ENCODE measurements around the gene CLCN6. TPM values are rescaled to one million over a fixed set of nuclear protein-coding genes. Genes with fewer than 3 reads are reported as not detected.

CLCN6 gene
- polyA plus RNA-seq, 1 donor from 2014 or later = 12.5 TPM

GRCh38 chr1:11872545-11872944 is 66.6 kb downstream of the CLCN6 start:
- H3K4me3 ChIP-seq (ENCODE audit: low read length) = no peak overlapping the region
- no peaks in the 10 kb centered on the region for H3K9me3 ChIP-seq (ENCODE audit: low read length)

DNA sequence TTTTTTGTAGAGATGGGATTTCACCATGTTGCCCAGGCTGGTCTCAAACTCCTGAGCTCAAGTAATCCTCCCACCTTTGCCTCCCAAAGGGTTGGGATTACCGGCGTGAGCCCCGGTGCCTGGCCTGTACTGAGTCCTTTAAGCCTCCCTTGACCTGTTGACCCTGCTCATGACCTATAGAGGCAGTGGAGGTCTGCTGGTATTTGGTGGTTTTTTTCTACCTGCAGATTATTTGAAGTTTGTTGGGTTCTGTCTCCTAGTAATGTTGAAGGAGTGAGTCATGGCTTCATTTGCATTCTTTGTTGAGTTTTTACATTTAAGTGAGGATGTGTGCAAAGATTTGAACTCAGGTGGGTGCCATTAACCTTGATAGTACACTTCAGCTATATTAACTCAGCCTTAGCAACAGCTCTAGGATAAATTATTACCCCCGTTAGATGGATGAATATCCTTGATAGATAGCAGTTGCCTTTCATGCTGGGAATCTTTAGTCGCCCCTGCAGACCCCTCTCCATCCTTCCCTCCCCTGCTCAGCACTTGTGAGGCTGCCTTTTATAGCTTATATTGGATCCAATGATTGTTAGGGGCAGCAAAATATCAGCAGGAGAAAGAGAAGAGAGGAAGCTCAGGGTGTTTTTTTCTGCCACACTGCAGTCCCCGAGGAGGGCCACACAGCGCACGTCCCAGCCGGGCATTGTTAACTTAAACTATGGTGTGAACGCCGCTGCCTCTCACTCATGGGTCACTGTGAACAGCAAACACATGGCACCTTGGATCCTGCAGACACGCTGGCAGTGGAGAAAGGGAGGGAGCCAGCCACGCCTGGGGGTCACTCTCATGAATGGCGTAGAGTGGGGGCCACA is 67.6 kb downstream of the CLCN6 start:
- TF ChIP-seq EZH2 (IDR thresholded peaks at IDR 0.05; ENCODE audit: borderline replicate concordance, insufficient read depth, low read length, poor library complexity, severe bottlenecking) (no peak), RAD21 (conservative IDR thresholded peaks at IDR 0.05) (no peak), MXI1 (conservative IDR thresholded peaks at IDR 0.05; ENCODE audit: poor library complexity, severe bottlenecking) (no peak), POLR2AphosphoS5 (IDR thresholded peaks at IDR 0.05) (no peak), CTCF (IDR thresholded peaks at IDR 0.05; ENCODE audit: poor library complexity, severe bottlenecking) (no peak), SMC3 (conservative IDR thresholded peaks at IDR 0.05; ENCODE audit: poor library complexity) (no peak)
- Histone ChIP-seq H2AFZ (ENCODE audit: low read depth, low read length) (no peak overlapping the region), H3K9ac (ENCODE audit: low read length) (no peak overlapping the region), H3K9me2 (ENCODE audit: insufficient read depth, low read length) (no peaks in the 10 kb centered on the region), H3K9me3 (ENCODE audit: low read length) (no peaks in the 10 kb centered on the region), H3K27me3 (ENCODE audit: insufficient read depth, low read depth, low read length) (no peaks in the 10 kb centered on the region), H4K20me1 (ENCODE audit: insufficient read depth) (no peaks in the 10 kb centered on the region), H3K4me2 (ENCODE audit: low read length) (no peak overlapping the region), H3K36me3 (ENCODE audit: insufficient read depth, low read length) (no peaks in the 10 kb centered on the region), H3K4me3 (ENCODE audit: low read length) (no peak overlapping the region), H3F3A (ENCODE audit: insufficient read depth, low read length, poor library complexity, severe bottlenecking) (no peaks in the 10 kb centered on the region), H3K79me2 (replicated peaks; ENCODE audit: insufficient read depth, low read length) (no peaks in the 10 kb centered on the region), H3K27ac (ENCODE audit: low read length) (no peak overlapping the region)

More at GRCh38 chr1:11872545-11872944, 66.6 kb downstream of the CLCN6 start:
- H3K4me2 ChIP-seq (ENCODE audit: low read length) = no peak overlapping the region
- H3K9me2 ChIP-seq (ENCODE audit: insufficient read depth, low read length) = no peaks in the 10 kb centered on the region
- H4K20me1 ChIP-seq (ENCODE audit: insufficient read depth) = no peaks in the 10 kb centered on the region
- H3K79me2 ChIP-seq (replicated peaks; ENCODE audit: insufficient read depth, low read length) = no peaks in the 10 kb centered on the region
- H3K27ac ChIP-seq (ENCODE audit: low read length) = no peak overlapping the region
- no peak for TF ChIP-seq CTCF (IDR thresholded peaks at IDR 0.05; ENCODE audit: poor library complexity, severe bottlenecking)
- TF ChIP-seq EP300 (conservative IDR thresholded peaks at IDR 0.05; ENCODE audit: poor library complexity, severe bottlenecking) = no peak
- no peak for TF ChIP-seq EZH2 (IDR thresholded peaks at IDR 0.05; ENCODE audit: borderline replicate concordance, insufficient read depth, low read length, poor library complexity, severe bottlenecking)
- no peak for TF ChIP-seq MXI1 (conservative IDR thresholded peaks at IDR 0.05; ENCODE audit: poor library complexity, severe bottlenecking)
- TF ChIP-seq SMC3 (conservative IDR thresholded peaks at IDR 0.05; ENCODE audit: poor library complexity) = no peak
- no peaks in the 10 kb centered on the region for H3K27me3 ChIP-seq (ENCODE audit: insufficient read depth, low read depth, low read length)
- no peak overlapping the region for H2AFZ ChIP-seq (ENCODE audit: low read depth, low read length)
- no peaks in the 10 kb centered on the region for H3K36me3 ChIP-seq (ENCODE audit: insufficient read depth, low read length)
- no peak overlapping the region for H3K9ac ChIP-seq (ENCODE audit: low read length)
- no peaks in the 10 kb centered on the region for H3F3A ChIP-seq (ENCODE audit: insufficient read depth, low read length, poor library complexity, severe bottlenecking)

GRCh38 chr1:11874258-11874562 is 68.2 kb downstream of the CLCN6 start:
- Histone ChIP-seq H3K27me3 (ENCODE audit: insufficient read depth, low read depth, low read length) (no peaks in the 10 kb centered on the region), H3K9ac (ENCODE audit: low read length) (no peak overlapping the region), H2AFZ (ENCODE audit: low read depth, low read length) (no peak overlapping the region), H3K79me2 (replicated peaks; ENCODE audit: insufficient read depth, low read length) (no peaks in the 10 kb centered on the region), H3K9me3 (ENCODE audit: low read length) (no peaks in the 10 kb centered on the region), H3F3A (ENCODE audit: insufficient read depth, low read length, poor library complexity, severe bottlenecking) (no peaks in the 10 kb centered on the region), H3K27ac (ENCODE audit: low read length) (no peak overlapping the region), H3K36me3 (ENCODE audit: insufficient read depth, low read length) (no peaks in the 10 kb centered on the region), H3K9me2 (ENCODE audit: insufficient read depth, low read length) (no peaks in the 10 kb centered on the region), H4K20me1 (ENCODE audit: insufficient read depth) (no peaks in the 10 kb centered on the region), H3K4me2 (ENCODE audit: low read length) (no peak overlapping the region), H3K4me3 (ENCODE audit: low read length) (no peak overlapping the region)
- TF ChIP-seq EZH2 (IDR thresholded peaks at IDR 0.05; ENCODE audit: borderline replicate concordance, insufficient read depth, low read length, poor library complexity, severe bottlenecking) (no peak), TAF1 (IDR thresholded peaks at IDR 0.05; ENCODE audit: low read depth) (no peak)
